IPS-11a (cell line): ENCODE measurements around the gene TFEB.

Experiments
- H3K4me3 ChIP-seq: one replicate; pipeline ENCODE4 v1.5.1; 2013; ENCODE audit warnings: low read depth, low read length, control low read depth

TFEB gene

DNA sequence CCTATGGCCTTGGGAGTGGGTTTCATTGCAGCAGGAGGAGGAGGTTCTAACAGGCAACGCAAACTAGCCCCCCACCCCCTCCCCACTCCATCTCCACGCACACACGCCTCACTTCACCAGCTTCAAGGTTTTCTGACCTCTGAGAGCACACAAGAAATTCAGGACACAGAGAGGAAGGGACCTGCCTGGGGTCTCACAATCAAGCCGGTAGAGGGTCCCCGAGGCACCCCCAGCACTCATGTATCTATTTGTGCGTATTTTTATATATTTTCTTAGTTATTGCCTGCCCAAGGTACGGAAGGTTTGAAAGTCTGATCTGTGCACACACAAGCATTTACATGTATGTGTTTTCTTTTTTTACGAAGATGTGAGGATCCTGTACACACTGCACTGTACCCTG, 80.2 kb downstream of the TFEB start:
- no peak overlapping the region for H3K4me3 ChIP-seq

DNA sequence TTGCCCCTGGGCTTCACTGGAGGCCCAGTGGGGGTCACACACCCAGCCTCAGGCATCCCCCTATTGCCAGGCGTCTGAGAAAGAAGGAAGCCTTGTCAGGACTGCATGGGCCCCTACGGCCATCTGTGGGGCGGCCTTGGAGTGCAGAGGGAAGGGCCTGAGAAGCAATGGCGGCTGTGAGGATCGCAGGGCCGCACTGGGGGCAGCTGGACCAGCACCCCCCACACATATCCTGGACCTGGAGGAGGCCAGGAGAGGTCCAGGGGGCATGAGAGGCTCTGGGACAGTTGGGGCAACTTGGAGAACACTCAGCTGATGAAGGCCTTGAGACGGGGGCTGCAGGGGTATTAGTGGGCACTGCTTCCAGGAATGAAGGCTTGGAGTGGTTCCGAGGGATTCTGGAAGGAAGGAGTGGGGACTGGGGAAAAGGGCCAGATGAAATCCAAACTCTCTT, 80.7 kb downstream of the TFEB start:
- H3K4me3 ChIP-seq: no peak overlapping the region

GRCh38 chr6:41654151-41654697, 81.2 kb downstream of the TFEB start:
- H3K4me3 ChIP-seq: no peak overlapping the region

DNA sequence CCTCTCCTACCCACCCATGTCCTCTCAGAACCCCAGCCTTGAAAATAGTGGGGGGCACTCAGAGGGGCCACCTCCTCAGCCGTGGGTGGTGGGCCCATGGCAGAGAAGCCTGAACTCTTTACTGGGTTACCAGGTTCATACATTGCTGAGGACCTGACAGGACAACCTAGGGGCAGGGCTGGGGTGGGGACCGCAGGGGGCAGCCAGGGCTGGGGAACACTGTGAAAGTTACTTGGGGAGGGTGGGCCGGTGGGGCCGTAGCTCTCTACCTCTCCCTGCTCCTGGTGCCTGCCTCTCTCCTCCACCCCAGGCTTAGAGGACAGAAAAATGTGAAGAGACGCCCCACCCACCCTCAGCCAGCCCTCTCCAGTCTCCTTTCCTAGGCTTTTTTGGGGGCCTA, 81.7 kb downstream of the TFEB start:
- H3K4me3 ChIP-seq: no peak overlapping the region

DNA sequence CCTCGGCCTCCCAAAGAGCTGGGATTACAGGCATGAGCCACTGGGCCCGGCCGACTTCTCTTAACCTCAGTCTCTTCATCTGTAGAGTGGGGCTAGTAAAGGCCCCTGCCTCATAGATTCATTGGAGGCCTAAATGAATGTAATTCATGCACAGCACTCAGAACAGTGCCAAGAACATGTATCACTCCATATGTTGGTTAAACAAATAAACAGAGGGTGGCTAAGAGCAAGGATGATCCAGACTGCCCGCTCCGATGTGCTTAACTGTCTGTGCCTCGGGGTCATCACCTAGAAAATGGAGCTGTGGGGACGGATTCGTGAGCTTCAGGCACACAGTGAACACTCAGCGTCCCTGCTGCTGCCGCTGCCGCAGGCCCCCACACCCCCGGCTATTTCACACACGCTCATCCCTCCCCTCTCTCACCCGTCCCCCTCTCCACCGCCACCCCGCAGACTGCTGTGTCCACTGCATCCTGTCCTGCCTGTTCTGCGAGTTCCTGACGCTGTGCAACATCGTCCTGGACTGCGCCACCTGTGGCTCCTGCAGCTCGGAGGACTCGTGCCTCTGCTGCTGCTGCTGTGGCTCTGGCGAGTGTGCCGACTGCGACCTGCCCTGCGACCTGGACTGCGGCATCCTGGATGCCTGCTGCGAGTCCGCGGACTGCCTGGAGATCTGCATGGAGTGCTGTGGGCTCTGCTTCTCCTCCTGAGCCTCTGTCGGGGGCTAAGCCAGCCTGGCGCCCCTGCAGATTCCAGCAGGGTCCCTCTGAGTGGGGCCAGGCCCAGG, 82.3 kb downstream of the TFEB start:
- H3K4me3 ChIP-seq: no peak overlapping the region

GRCh38 chr6:41651962-41652657, 83.3 kb downstream of the TFEB start:
- H3K4me3 ChIP-seq: no peak overlapping the region

GRCh38 chr6:41651246-41651961, 84.0 kb downstream of the TFEB start:
- H3K4me3 ChIP-seq: no peak overlapping the region

GRCh38 chr6:41650120-41650519, 85.3 kb downstream of the TFEB start:
- no peak overlapping the region for H3K4me3 ChIP-seq

GRCh38 chr6:41649596-41649995, 85.8 kb downstream of the TFEB start:
- no peak overlapping the region for H3K4me3 ChIP-seq

- H3K4me3 ChIP-seq: no peak overlapping the region
Observed at GRCh38 chr6:41648921-41649320, 86.5 kb downstream of the TFEB start.

- no peak overlapping the region for H3K4me3 ChIP-seq
Observed at GRCh38 chr6:41648070-41648585, 87.3 kb downstream of the TFEB start.

GRCh38 chr6:41647061-41647511, 88.3 kb downstream of the TFEB start:
- H3K4me3 ChIP-seq: no peak overlapping the region

DNA sequence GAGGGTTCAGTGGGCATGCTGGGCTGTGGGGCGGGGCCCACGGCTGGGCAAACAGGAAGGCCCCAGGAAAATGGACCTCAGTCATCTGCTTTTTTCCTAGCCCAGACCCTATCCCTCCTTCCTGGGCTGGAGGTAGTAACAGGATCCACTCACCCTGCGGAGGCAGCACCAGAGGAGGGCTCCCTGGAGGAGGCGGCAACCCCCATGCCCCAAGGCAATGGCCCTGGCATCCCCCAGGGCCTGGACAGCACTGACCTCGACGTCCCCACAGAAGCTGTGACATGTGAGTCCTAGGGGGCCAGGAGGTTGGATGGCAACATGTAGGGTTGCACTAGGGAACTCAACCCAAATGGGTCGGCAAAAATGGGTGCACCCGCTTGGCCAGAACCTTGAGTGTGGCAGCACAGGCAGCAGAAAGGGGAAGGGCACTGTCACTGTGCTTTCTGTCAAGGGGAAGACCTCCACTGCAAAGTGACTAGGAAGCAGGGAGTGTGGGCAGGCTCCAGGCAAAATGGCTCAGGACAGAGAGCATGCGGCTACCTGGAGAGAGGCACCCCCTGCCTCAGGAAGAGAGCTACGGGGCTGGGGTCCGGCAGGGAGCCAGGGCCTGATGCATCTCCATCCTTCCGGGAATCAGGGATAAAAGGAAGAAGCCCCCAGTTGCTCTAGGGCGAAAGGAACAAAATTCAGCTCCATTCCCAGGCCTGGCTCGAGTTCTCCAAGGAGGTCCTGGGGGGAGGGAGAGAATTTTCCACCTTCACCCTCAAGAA, 89.2 kb downstream of the TFEB start:
- no peak overlapping the region for H3K4me3 ChIP-seq

DNA sequence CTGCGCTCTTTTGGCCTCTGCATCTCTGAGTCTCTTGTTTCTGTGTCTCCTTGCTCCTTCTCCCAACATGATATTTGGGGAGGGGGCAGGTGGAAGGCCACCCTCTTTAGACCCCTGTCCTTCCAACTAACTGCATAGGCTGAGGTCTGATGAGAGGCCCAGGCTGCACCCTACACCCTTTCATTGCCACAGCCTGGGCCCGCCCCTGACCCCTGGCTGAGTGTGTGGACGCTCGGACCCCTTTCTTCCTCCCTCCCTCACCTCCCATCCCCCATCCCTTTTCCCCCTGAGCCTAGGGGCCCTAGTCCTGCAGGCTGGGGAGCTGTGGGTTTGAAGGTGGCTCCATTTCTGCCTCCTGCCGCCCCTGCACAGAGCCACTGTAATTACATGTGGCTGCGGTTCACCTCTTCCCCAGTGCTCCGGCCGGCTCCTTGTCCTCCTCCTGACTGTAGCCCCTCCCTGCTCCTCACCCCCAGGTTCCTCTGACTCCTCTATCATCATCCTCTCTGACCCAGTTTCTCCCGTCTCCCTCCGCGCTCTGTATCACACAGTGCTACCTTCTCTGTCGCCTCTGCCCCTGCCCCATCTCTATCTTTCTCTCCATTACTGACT, 90.3 kb downstream of the TFEB start:
- no peak overlapping the region for H3K4me3 ChIP-seq

- H3K4me3 ChIP-seq: no peak overlapping the region
Observed at GRCh38 chr6:41644297-41644879, 91.0 kb downstream of the TFEB start.

DNA sequence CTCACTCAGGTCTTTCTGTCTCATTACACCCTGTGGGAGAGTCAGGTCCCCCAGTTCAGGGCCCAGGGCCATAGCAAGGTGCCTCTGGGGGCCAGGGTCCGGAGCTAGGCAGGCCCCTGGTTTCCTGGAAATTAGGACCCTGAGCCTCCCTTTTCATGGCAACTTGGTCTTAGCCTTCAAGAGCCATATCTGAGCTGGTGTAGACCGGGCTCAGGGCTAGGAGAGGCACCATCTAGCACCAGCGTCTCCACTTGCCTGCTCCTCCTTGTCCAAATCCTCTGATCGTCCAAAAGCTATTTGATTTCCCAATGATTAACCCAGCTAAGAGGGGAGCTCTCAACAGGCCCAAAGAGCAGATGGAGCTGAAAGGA, 91.5 kb downstream of the TFEB start:
- H3K4me3 ChIP-seq: no peak overlapping the region

GRCh38 chr6:41642960-41643898, 92.2 kb downstream of the TFEB start:
- H3K4me3 ChIP-seq: no peak overlapping the region

GRCh38 chr6:41642090-41642959, 93.1 kb downstream of the TFEB start:
- H3K4me3 ChIP-seq: no peak overlapping the region
